KOPT-K1 (cell line): ENCODE measurements around the gene C3.

Experiments used
- H3K27ac ChIP-seq: fragments of 200-600 bp; sonication (generic); 2 replicates; pipeline ENCODE4 v1.5.1; 2016; ENCODE audit warnings: antibody characterized with exemption, mild to moderate bottlenecking, low read depth, low read length; ENCODE audit not compliant: poor library complexity, severe bottlenecking
- H3K36me3 ChIP-seq: fragments of 200-600 bp; sonication (generic); 2 replicates; pipeline ENCODE4 v1.5.1; 2017; ENCODE audit warnings: antibody characterized with exemption, mild to moderate bottlenecking, low read length, moderate library complexity; ENCODE audit not compliant: insufficient read depth
- H3K9me3 ChIP-seq: fragments of 200-600 bp; sonication (generic); 2 replicates; pipeline ENCODE4 v1.5.1; 2017; ENCODE audit warnings: antibody characterized with exemption, low read length, mild to moderate bottlenecking; ENCODE audit not compliant: insufficient read depth, poor library complexity, severe bottlenecking

The C3 gene

DNA sequence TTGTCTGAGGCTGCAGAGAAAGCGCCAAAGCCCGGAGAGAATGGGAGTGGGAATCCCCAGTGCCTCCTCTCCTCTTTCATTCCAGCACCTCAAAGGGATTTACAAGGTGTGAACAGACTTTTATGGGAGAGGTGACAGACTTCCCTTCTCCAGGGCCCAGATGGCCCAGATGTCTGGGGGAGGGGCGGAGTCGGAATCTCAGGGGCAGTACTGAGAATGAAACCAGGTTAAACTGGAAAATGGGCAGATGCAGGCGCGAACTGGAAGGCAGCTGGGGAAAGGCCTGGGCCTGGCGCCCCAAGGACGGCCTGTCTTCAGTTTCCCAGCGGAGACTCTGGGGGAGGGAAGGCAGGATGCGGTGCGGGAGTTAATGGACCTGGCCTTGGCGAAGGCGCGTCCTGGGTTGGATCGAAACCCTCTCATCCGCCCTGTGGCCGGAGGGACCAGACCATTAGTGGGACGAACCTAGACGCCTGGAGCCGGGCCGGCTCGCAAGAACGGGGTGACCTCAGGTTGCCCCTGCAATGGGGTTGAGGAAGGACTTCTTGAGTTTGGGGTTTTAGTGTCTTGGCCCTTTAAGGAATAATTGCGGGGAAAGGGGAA lies 18.4 kb upstream of the C3 start:
- Histone ChIP-seq H3K36me3 (peaks cover under 1% of the 10 kb centered on the region; the same call in 1 of the 2 replicates), H3K27ac (peak overlapping the region; percentile 65), H3K9me3 (no peaks in the 10 kb centered on the region)

DNA sequence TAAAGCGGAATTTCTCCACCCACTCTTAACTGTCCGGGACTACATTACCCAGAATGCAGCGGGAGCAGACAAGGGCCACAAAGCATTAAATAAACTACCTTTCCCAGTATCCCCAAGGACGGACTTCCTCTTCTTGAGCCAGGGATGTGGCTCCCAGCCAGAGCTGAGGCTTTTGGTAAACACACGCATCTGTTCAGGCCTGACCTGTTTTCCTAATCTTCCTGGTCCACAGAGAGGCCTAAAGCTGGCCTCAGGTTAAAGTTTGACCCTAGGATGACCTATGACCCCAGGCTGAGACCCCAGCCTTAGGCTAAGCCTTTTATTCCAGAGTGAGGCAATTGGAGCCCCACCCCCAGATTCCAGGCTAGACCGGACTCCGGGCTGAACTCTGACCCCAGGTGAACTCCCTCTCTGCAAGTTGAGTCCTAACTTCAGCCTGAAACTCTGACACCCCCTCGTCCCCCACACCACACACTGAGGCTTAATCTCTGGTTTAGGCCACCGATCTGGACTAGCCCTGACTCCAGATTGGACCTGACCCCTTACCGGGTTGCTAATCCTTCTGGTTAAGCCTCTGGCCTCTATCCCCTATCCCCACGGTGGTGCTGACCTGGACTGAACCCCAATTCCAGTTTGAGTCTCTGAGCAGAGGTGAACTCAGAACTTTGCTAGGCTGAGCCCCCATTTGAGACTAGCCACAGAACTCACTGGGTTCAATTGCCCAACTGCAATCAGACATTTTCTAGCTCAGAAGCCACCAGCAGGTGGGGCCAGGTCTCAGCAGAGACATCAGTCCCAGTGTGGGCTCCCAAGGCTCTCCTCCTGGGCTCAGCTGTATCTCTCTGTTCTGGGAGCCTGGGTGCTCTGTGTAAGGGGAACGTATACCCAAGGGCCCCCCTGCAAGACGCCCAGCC lies 17.7 kb upstream of the C3 start:
- Histone ChIP-seq H3K27ac (peak overlapping the region; percentile 65), H3K36me3 (peaks cover 8% of the 10 kb centered on the region; the same call in 1 of the 2 replicates), H3K9me3 (no peaks in the 10 kb centered on the region)

DNA sequence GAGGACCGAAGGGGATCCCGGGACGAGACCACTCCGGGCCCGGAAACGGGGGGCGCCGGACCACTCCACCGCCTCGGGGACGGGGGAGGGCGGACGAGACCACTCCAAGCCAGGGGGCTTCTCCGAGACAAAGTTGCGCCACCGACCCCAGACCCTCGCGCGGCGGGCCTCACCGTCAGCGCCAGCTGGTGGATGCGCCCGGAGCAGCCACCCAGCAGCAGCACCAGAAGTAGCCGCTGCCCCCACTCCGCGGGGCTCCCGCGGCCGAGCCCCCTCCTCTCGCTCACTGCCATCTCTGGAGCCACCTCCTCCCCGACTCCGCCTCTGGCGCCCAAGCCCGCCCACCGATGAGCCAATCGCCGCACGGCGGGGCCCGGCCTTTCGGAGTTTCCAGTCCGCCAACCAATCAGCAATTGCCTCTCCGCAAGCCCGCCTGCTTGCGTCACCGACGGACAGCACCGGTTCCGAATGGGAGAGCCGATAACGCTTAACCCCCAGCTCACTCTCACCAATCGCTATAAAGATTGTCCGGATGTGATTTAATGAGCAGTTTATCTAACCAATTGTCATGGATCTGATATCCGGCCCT lies 16.9 kb upstream of the C3 start, which contains the start of gene GPR108:
Gene GPR108 (minus strand): TSS at position 297 of the 589 bp plus-strand sequence. CDS start 4 bp downstream, at position 293.
- peaks cover 10% of the 10 kb centered on the region; the same call in 1 of the 2 replicates for H3K36me3 ChIP-seq
- H3K27ac ChIP-seq = peak within 1 kb of the TSS; percentile 88
- no peaks in the 10 kb centered on the region for H3K9me3 ChIP-seq

- no peaks in the 10 kb centered on the region for H3K9me3 ChIP-seq
- H3K36me3 ChIP-seq = peaks cover 14% of the 10 kb centered on the region; the same call in 1 of the 2 replicates
- peak overlapping the region; percentile 88 for H3K27ac ChIP-seq
These were observed 16.4 kb upstream of the C3 start for GRCh38 chr19:6736917-6737283.

DNA sequence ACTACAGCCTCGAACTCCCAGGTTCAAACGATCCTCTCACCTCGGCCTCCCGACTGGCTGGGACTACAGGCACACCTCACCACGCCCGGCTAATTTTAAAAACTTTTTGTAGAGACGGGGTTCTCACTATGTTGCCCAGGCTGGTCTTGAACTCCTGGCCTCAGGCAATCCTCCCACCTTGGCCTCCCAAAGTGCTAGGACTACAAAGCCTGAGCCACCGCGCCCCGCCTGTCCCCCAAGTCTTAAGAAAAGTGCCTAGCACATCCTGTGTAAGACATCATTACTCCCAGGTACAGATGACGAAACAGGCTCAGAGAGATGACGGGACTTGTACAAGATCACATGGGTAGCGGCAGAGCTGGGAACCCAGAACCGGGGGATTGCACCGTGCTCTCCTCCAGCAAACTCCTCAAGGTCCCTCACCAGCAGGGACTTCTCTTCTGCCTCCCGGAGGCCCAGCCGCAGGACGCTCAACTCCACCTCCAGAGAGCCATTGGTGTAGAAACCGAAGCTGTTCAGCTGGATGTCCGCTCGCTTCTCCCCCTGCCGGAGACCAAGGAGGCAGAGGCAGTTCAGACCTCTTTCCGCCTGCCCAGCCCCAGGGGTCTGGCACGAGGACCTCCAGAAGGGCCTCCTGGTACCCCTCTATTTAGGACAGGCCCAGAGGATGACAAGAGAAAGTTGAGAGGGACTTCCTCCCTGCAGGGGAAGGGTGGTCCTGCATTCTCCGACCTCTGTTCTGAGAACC lies 15.9 kb upstream of the C3 start:
- peak overlapping the region; percentile 88 for H3K27ac ChIP-seq
- H3K9me3 ChIP-seq = no peaks in the 10 kb centered on the region
- H3K36me3 ChIP-seq = peaks cover 14% of the 10 kb centered on the region; the same call in 1 of the 2 replicates

GRCh38 chr19:6735181-6735911 lies 14.9 kb upstream of the C3 start:
- Histone ChIP-seq H3K36me3 (peaks cover 14% of the 10 kb centered on the region; the same call in 1 of the 2 replicates), H3K9me3 (no peaks in the 10 kb centered on the region), H3K27ac (no peak overlapping the region)

- H3K9me3 ChIP-seq = no peaks in the 10 kb centered on the region
- no peak overlapping the region for H3K27ac ChIP-seq
These were observed 13.7 kb upstream of the C3 start for GRCh38 chr19:6734096-6734696.

DNA sequence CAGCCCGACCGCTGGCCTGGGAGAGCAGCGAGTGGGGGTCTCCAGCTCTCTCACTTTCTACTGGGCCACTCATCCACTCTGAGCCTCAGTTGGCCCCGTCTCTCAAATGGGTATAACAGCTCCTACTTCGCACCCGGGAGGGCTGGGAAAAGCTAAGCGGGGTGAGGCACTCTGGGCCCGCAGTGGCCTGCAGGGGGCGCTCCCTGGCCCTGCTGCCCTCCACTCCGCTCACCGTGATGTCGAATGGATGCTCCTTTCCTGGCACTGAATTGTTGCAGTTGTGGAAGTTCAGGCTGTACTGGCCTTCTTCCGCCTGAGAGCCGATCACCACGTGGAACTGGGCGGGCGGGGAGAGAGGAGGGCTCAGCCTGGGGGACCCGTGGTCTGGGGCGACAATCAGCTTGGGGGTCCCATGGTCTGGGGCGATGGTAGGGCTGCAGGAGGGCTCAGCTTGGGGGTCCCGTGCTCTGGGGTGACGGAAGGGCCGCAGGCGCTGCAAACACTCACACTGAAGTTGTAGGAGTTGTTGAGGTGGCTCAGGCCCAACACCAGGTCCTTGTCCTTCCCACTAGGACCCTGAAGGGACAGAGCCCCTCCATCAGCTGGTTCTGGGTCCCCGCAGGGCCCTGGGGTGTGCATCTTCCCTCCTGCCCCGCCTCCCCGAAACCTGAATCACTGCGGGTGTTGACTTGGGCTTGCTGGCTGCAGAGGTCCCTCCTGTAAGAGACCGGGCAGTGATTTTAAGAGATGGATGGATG lies 13.1 kb upstream of the C3 start:
- Histone ChIP-seq H3K36me3 (peaks cover 14% of the 10 kb centered on the region; the same call in 1 of the 2 replicates), H3K27ac (no peak overlapping the region), H3K9me3 (no peaks in the 10 kb centered on the region)

More at GRCh38 chr19:6734096-6734696, 13.7 kb upstream of the C3 start:
- peaks cover 14% of the 10 kb centered on the region; the same call in 1 of the 2 replicates for H3K36me3 ChIP-seq

GRCh38 chr19:6732803-6733337 lies 12.4 kb upstream of the C3 start:
- H3K27ac ChIP-seq = no peak overlapping the region
- H3K9me3 ChIP-seq = no peaks in the 10 kb centered on the region
- H3K36me3 ChIP-seq = peaks cover 14% of the 10 kb centered on the region; the same call in 1 of the 2 replicates

DNA sequence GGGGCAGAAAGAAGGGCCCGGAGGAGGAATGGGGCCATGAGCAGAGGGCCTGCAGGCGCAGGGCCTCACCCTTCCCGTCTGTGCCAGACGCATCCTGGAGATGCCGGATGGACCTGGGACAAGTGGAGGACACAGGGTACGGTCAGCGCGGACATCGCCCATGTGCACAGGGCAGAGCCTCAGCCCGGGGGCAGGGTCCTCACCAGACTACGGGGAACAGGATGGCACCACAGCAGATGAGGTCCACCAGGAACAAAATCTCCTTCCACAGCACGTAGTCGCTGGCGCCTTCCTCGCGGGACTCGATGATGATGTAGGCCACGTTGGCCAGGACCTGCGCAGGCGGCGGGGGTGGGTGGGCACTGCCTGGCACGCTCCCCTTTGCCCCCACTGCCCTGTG lies 11.4 kb upstream of the C3 start:
- Histone ChIP-seq H3K9me3 (no peaks in the 10 kb centered on the region), H3K36me3 (peaks cover 14% of the 10 kb centered on the region; the same call in 1 of the 2 replicates), H3K27ac (no peak overlapping the region)

- Histone ChIP-seq H3K36me3 (peaks cover 14% of the 10 kb centered on the region; the same call in 1 of the 2 replicates), H3K9me3 (no peaks in the 10 kb centered on the region), H3K27ac (no peak overlapping the region)
These were observed 10.7 kb upstream of the C3 start for GRCh38 chr19:6730941-6731670.

GRCh38 chr19:6730153-6730804 lies 9.8 kb upstream of the C3 start:
- H3K27ac ChIP-seq = no peak overlapping the region
- H3K36me3 ChIP-seq = peaks cover 14% of the 10 kb centered on the region; the same call in 1 of the 2 replicates
- no peaks in the 10 kb centered on the region for H3K9me3 ChIP-seq
